ENCODE results near the gene NPR3. TPM values are rescaled to one million over a fixed set of nuclear protein-coding genes. Genes with fewer than 3 reads are reported as not detected.

NPR3 gene
- total and polyA plus RNA-seq, 2 experiments from 2014 or later: 37.6 to 87.1 TPM

- H3K4me1 ChIP-seq (ENCODE audit: insufficient read depth): no peaks in the 10 kb centered on the region
- in situ Hi-C loops (cut with MboI): no loop called here
- TF ChIP-seq EZH2 (IDR thresholded peaks at IDR 0.05; ENCODE audit: insufficient read depth, poor library complexity, severe bottlenecking): no peak
- no peak for TF ChIP-seq EZH2phosphoT487 (IDR thresholded peaks at IDR 0.05; ENCODE audit: insufficient read depth, low read depth)
- no peak overlapping the region for H3K27ac ChIP-seq
- no peaks in the 10 kb centered on the region for H3F3A ChIP-seq (ENCODE audit: insufficient read depth)
- H3K9ac ChIP-seq: no peak overlapping the region
- no peaks in the 10 kb centered on the region; the same call in 1 of the 2 replicates for H3K36me3 ChIP-seq (ENCODE audit: low read depth)
- H3K79me2 ChIP-seq (ENCODE audit: insufficient read depth): no peaks in the 10 kb centered on the region
- no peak overlapping the region for H3K4me2 ChIP-seq (ENCODE audit: unreplicated experiment)
- H4K20me1 ChIP-seq (ENCODE audit: insufficient read depth): no peaks in the 10 kb centered on the region
- no peaks in the 10 kb centered on the region for H3K27me3 ChIP-seq (replicated peaks; ENCODE audit: insufficient read depth)
- no peak overlapping the region for H3K4me3 ChIP-seq
- no peak for DNase-seq
- 74 to 81% methylated on average over 7 of the region's 7 CpGs for WGBS, 2 experiments (ENCODE audit: low coverage in 1 of 2, low lambda C conversion rate in 2 of 2, missing lambda C conversion rate in 2 of 2)
- no peak overlapping the region for H2AFZ ChIP-seq
- peaks cover 3% of the 10 kb centered on the region for H3K9me3 ChIP-seq (ENCODE audit: low read depth)
- no peaks in the 10 kb centered on the region for H3K9me2 ChIP-seq (ENCODE audit: insufficient read depth)
These were observed 34.1 kb upstream of the NPR3 start for GRCh38 chr5:32677023-32677422.

GRCh38 chr5:32678472-32678871 lies 32.6 kb upstream of the NPR3 start:
- no peaks in the 10 kb centered on the region for H3K36me3 ChIP-seq (ENCODE audit: low read depth)
- no peak overlapping the region for H3K4me3 ChIP-seq
- no peak for DNase-seq
- H3F3A ChIP-seq (ENCODE audit: insufficient read depth): no peaks in the 10 kb centered on the region
- no peak overlapping the region for H3K4me2 ChIP-seq (ENCODE audit: unreplicated experiment)
- H3K9me3 ChIP-seq (ENCODE audit: low read depth): no peaks in the 10 kb centered on the region
- no peak overlapping the region for H3K27ac ChIP-seq
- in situ Hi-C loops (cut with MboI): no loop called here
- H3K9me2 ChIP-seq (ENCODE audit: insufficient read depth): no peaks in the 10 kb centered on the region
- H3K4me1 ChIP-seq (ENCODE audit: insufficient read depth): no peaks in the 10 kb centered on the region
- no peaks in the 10 kb centered on the region for H4K20me1 ChIP-seq (ENCODE audit: insufficient read depth)
- no peaks in the 10 kb centered on the region for H3K79me2 ChIP-seq (ENCODE audit: insufficient read depth)
- H3K9ac ChIP-seq: no peak overlapping the region
- TF ChIP-seq EZH2phosphoT487 (IDR thresholded peaks at IDR 0.05; ENCODE audit: insufficient read depth, low read depth): no peak
- no peak for TF ChIP-seq EZH2 (IDR thresholded peaks at IDR 0.05; ENCODE audit: insufficient read depth, poor library complexity, severe bottlenecking)
- no peak overlapping the region for H2AFZ ChIP-seq
- 84% methylated on average over 11 of the region's 11 CpGs for WGBS, 2 experiments (ENCODE audit: low coverage in 1 of 2, low lambda C conversion rate in 2 of 2, missing lambda C conversion rate in 2 of 2)
- no peaks in the 10 kb centered on the region for H3K27me3 ChIP-seq (replicated peaks; ENCODE audit: insufficient read depth)

GRCh38 chr5:32679218-32679617 lies 31.9 kb upstream of the NPR3 start:
- Histone ChIP-seq H3K79me2 (ENCODE audit: insufficient read depth) (no peaks in the 10 kb centered on the region), H3K9me3 (ENCODE audit: low read depth) (no peaks in the 10 kb centered on the region), H3K9me2 (ENCODE audit: insufficient read depth) (no peaks in the 10 kb centered on the region), H3K4me1 (ENCODE audit: insufficient read depth) (no peaks in the 10 kb centered on the region), H3K9ac (no peak overlapping the region), H4K20me1 (ENCODE audit: insufficient read depth) (no peaks in the 10 kb centered on the region), H2AFZ (no peak overlapping the region), H3K4me2 (ENCODE audit: unreplicated experiment) (no peak overlapping the region), H3F3A (ENCODE audit: insufficient read depth) (no peaks in the 10 kb centered on the region), H3K4me3 (no peak overlapping the region), H3K36me3 (ENCODE audit: low read depth) (no peaks in the 10 kb centered on the region), H3K27me3 (replicated peaks; ENCODE audit: insufficient read depth) (no peaks in the 10 kb centered on the region), H3K27ac (no peak overlapping the region)
- in situ Hi-C loops (cut with MboI): no loop called here
- WGBS, 2 experiments (ENCODE audit: low coverage in 1 of 2, low lambda C conversion rate in 2 of 2, missing lambda C conversion rate in 2 of 2): 69 to 79% methylated on average over 1 of the region's 1 CpG
- no peak for DNase-seq
- TF ChIP-seq EZH2phosphoT487 (IDR thresholded peaks at IDR 0.05; ENCODE audit: insufficient read depth, low read depth): no peak
- TF ChIP-seq EZH2 (IDR thresholded peaks at IDR 0.05; ENCODE audit: insufficient read depth, poor library complexity, severe bottlenecking): no peak

- H3K27me3 ChIP-seq (replicated peaks; ENCODE audit: insufficient read depth): no peaks in the 10 kb centered on the region
- in situ Hi-C loops (cut with MboI): no loop called here
- WGBS, 2 experiments (ENCODE audit: low coverage in 1 of 2, low lambda C conversion rate in 2 of 2, missing lambda C conversion rate in 2 of 2): 52 to 64% methylated on average over 2 of the region's 2 CpGs
- H3K9me3 ChIP-seq (ENCODE audit: low read depth): no peaks in the 10 kb centered on the region
- H3K4me1 ChIP-seq (ENCODE audit: insufficient read depth): no peaks in the 10 kb centered on the region
- H3F3A ChIP-seq (ENCODE audit: insufficient read depth): no peaks in the 10 kb centered on the region
- no peaks in the 10 kb centered on the region for H3K36me3 ChIP-seq (ENCODE audit: low read depth)
- no peak for DNase-seq
- no peak overlapping the region for H2AFZ ChIP-seq
- H4K20me1 ChIP-seq (ENCODE audit: insufficient read depth): no peaks in the 10 kb centered on the region
- H3K79me2 ChIP-seq (ENCODE audit: insufficient read depth): no peaks in the 10 kb centered on the region
- no peak overlapping the region for H3K4me2 ChIP-seq (ENCODE audit: unreplicated experiment)
- TF ChIP-seq EZH2phosphoT487 (IDR thresholded peaks at IDR 0.05; ENCODE audit: insufficient read depth, low read depth) (no peak), EZH2 (IDR thresholded peaks at IDR 0.05; ENCODE audit: insufficient read depth, poor library complexity, severe bottlenecking) (no peak)
- no peak overlapping the region for H3K9ac ChIP-seq
- no peaks in the 10 kb centered on the region for H3K9me2 ChIP-seq (ENCODE audit: insufficient read depth)
- H3K27ac ChIP-seq: no peak overlapping the region
- H3K4me3 ChIP-seq: no peak overlapping the region
These were observed 30.9 kb upstream of the NPR3 start for GRCh38 chr5:32680183-32680582.

- 22 to 33% methylated on average over 2 of the region's 2 CpGs for WGBS, 2 experiments (ENCODE audit: low coverage in 1 of 2, low lambda C conversion rate in 2 of 2, missing lambda C conversion rate in 2 of 2)
- in situ Hi-C loops (cut with MboI): no loop called here
- H3K36me3 ChIP-seq (ENCODE audit: low read depth): no peaks in the 10 kb centered on the region
- no peak overlapping the region for H3K27ac ChIP-seq
- no peaks in the 10 kb centered on the region for H3K79me2 ChIP-seq (ENCODE audit: insufficient read depth)
- no peak overlapping the region for H2AFZ ChIP-seq
- no peak for DNase-seq
- TF ChIP-seq EZH2phosphoT487 (IDR thresholded peaks at IDR 0.05; ENCODE audit: insufficient read depth, low read depth) (no peak), EZH2 (IDR thresholded peaks at IDR 0.05; ENCODE audit: insufficient read depth, poor library complexity, severe bottlenecking) (no peak)
- no peak overlapping the region for H3K4me3 ChIP-seq
- no peaks in the 10 kb centered on the region for H4K20me1 ChIP-seq (ENCODE audit: insufficient read depth)
- no peaks in the 10 kb centered on the region for H3K9me2 ChIP-seq (ENCODE audit: insufficient read depth)
- no peak overlapping the region for H3K9ac ChIP-seq
- H3F3A ChIP-seq (ENCODE audit: insufficient read depth): no peaks in the 10 kb centered on the region
- H3K9me3 ChIP-seq (ENCODE audit: low read depth): no peaks in the 10 kb centered on the region
- H3K4me1 ChIP-seq (ENCODE audit: insufficient read depth): peaks cover 8% of the 10 kb centered on the region; the same call in 1 of the 2 replicates
- H3K27me3 ChIP-seq (replicated peaks; ENCODE audit: insufficient read depth): no peaks in the 10 kb centered on the region
- H3K4me2 ChIP-seq (ENCODE audit: unreplicated experiment): no peak overlapping the region
These were observed 28.0 kb upstream of the NPR3 start for GRCh38 chr5:32683125-32683524.

Data from GM23248 (cell line).